Stimulated activated CD4-positive, alpha-beta T cell treated with anti-CD3 and anti-CD28 coated beads, Interleukin-1b, Interleukin-23, amount 100 ng/mL, for 24 hours (primary cell): ENCODE results near the gene DPH2.
A peak's percentile ranks its signal among the peaks of the same experiment; 100 is the strongest.

Experiments used
- DNase-seq, 4 experiments: peaks; one replicate each; pipeline ENCODE4 v3.0.0-alpha.2; 2020; ENCODE audit warnings: low read depth in 4 of 4, low spot score in 1 of 4

Gene DPH2

DNA sequence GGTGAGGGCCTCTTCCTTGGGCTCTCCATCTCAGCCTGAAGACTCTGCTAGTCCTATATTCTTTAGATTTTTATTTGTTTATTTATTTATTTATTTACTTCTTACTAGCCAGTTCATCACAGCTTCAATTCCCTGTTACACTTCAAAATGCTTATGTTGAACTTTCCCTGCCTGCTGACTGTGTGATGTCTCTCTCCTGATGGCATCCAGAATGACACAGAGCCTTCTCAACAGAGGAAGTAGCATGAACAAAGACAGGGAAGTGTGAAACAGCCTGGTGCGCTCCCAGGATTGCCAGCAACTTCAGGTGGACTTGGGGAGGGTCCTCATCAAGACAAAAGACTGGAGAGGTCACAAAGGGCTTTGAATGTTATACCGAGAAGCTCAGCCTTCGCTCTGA, 27.4 kb upstream of the DPH2 start:
- DNase-seq: no peak

DNA sequence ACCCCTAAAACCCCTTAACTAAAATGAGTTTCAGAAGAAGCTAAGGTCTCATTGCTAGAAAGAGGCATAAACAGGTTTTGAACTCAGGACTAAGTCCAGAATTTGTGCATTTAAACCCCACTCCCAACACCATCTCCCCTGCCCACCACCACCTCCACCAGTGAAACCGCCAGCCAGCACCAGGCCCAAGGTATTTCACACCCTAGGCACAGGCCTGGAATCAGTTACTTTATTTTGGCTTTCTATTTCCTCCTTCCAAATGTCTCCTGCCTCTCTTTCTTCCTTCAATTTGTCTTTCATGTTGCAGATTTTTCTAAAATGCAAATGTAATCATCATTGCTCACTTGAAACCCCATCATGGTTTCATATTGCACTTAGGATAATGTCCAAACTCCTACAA, 24.9 kb upstream of the DPH2 start:
- no peak for DNase-seq

DNA sequence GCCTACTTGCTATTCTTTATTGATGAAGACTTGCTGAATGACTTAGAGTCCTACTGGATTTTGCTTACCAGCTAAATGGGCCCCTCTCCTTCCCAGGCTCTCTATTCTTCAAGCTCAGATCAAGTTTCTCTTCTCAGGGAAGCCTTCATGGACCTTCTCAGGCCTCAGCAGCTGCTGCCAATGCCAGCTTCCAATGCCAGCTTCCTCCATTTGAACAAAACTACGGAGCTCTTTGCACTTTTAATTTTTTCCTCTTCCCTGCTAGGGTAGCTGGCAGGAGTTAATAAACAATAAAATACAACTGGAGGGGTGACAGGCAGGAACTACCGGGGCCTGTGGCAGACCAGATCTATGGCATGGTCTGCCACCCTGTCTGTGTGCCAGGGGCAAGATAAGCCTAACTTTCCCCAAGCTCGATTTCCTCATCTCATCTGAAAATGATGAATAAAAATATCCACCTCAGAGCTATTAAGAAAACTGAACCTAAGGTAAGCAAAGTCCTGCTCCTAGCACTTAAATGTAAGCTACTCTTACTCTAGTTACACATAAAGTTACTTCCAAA, 24.1 kb upstream of the DPH2 start:
- no peak for DNase-seq

DNA sequence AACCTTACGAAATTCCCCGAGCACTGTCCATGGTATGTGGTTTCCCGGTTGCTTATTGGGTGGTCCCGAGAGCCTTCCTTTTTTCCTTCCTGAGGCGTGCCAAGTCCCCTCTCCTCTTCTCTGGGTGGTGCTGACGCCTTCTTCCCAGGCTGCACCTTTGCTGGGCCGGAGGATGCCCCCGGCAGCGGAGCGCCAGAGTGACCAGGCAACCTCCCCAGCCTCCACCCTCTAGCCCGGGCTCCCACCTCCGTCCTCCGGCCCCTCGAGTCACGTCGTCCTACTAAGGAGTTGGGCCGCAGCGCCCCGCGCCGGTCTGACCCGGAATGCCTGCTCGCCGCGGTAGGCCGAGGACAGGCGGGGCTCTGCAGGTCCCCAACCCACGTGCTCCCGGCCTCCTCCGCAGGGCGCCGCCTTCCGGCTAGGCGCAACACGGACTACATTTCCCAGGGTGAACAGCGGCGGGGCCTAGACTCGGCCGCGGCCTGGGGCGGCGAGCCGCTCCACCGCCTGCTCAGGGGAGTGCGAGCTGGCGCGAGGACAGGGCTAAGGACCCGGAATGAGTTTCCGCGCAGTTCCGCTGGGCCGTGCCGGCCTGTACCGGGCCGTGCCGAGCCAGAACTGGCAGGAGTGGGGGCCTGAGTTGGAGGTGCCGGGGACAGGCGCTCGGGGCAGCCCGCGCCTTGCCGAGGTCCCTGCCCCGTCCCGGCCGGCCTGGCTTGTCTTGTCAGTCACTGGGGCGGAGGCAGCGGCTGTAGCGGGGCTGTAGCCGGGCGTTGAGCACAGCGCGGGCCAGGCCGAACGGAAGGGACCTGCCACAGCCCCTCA, 23.4 kb upstream of the DPH2 start, which contains the start of gene IPO13:
Gene IPO13, plus strand, starts transcription at position 715 of the 825 bp plus-strand sequence. CDS start 651 bp downstream, outside the sequence.
- DNase-seq: peak; percentile 89 to 93 (median 90)

DNA sequence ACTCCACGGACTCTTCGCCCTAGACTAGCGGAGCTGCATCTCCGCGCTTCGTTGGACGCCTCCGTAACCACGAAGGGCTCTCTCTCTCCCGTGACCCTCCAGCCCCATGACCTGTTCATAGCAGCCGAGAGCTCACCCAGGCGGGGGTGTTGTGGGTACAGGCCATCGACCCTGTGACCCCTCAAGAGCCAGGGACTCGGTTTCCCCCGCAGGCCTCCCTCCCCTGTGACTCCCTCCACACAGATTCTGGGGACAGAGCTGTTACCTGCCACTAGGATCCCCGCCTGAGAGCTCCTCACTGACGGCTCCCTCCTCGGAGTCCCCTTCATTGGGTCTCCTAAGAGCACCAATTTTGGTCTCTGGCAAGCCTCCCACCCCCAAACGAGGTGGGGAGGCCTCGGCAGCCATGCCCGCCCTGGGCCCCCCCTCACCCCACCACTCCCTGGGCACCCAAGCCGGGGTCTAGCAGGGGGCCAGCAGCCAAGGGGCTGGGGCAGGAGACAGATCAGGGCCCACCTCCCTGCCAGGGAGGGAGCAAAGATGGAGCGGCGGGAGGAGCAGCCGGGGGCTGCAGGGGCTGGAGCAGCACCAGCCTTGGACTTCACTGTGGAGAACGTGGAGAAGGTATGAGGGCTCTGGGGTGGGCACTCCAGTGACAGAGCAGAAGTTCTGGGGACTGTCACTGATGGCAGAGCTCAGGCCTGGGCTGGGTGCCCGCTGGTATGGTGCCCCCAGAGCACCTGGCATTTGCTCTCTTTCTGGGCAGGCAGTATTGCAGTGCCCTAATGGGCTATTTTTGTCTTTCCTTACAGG, 22.5 kb upstream of the DPH2 start:
- DNase-seq: no peak

DNA sequence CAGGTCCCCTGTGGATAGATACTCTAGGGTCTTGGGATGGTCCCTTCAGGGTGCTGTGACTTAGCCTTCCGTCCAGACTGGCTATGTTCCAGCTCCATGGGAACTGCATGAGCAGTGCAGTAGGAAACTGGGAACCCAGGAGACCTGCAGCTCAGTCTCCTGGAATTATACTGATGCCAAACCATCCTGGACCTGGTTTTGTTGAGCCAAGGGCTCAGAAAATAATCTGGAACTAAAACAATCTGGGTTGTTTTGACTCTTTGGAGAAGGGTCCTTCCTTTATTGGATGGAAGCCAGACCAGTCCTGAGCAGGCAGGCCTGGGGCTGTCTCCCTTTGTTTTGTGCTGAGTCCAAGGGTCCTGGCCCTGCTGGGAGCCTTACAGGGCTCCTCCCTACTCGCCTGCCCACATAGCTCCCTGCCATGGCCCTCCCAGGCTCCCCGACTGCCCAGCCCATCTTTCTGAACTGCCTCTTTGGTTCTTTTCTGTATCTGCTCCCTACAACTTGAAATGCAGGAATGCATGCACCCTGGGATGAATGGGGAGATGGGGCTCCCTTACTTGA, 21.9 kb upstream of the DPH2 start:
- no peak for DNase-seq

DNA sequence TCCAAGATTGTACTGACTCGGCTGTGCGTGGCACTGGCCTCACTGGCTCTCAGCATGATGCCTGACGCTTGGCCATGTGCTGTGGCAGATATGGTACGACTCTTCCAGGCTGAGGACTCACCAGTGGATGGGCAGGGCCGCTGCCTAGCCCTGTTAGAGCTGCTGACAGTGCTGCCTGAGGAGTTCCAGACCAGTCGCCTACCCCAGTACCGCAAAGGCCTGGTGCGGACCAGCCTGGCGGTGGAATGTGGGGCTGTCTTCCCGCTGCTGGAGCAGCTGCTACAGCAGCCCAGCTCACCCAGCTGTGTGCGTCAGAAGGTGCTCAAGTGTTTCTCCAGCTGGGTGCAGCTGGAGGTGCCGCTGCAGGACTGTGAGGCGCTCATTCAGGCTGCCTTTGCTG, 20.1 kb upstream of the DPH2 start:
- no peak for DNase-seq

DNA sequence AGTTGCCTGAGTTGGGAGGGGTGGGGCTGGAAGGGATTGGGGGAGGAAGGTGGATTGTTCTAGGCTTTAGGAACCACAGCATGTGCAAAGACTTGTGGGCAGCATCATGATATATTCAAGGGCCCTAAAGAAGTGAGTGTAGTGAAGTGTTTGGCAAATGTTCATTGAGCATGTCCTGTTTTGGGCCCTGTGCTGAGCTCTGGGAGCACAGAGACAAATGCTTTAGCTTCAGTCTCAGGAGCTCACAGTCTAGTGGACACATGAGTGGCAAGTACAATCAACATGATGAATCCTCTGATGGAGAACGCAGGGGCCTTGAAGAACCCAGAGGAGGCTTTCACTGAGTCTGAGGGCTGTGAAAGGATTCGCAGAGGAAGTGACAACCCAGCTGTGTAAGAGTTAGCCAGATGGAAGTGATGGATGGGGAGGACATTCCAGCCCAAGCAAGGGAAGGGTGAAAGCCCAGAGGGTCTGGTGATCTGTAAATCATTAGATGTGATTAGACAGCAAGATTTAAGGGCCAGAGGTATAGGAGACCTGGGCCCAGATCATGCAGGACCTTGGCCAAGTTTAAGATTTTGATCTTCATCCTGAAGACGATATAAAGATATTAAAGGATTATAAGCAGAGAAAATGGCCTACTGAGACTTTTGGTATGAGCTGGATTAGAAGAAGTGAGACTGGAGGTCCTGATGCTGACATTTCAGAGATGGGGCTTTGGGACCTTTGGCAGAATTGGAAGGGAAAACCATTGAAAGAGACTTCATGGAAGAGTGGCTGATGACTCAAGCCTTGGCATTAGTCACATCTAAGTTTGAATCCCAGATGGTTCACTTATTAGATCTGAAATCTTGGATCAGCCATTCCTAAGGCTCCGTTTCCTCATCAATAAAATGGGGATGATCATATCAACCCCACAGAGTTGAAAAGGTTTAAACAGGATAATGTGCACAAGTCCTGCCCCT, 18.5 kb upstream of the DPH2 start:
- no peak for DNase-seq

DNA sequence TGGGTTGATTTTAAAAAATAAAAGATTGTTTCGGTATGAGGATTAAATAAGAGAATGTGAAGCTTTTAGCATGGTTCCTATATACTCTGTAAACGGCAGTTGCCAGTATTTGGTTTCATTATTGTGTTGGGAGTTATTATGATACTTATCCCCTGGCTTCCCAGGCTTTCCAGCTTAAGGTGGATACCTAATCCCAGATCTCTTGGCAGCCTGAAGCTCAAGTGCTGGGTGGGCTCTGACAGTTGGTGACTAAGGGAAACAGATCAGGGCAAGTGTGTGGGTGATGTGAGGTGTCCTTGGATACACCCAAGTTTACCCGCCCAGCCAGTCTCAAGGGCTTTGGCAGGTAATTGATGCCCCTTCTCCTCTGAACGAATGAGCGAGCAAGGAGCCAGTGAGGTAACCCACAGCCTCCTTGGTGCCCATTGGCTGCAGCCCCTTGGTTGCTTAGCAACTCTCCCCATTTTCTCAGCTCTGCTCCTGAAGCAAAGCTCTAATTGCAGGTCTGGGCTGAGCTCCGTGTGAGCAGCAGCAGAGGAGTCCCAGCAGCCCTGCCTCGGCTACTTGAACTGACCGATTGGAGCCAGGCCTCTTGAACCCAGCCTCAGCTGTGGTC, 17.0 kb upstream of the DPH2 start:
- DNase-seq: no peak

DNA sequence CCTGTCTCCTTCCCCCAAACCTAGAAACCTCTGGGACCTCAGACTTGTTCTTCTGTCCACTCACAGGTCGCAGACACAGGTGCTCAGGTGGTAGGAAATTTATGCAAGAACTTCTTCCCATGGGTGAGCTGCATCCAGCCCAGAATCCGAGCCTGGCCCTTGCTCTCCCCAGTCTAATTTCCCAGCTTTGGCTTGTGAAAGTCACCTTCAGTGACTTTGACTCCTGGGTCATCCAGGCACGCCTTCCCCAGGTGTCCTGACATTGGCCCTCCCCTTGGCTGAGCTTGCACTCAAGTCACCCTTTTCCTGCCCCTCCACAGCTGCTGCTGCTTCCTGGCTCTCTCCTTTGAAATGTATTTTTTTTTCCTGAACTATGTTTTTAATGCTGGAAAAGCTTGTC, 16.4 kb upstream of the DPH2 start:
- no peak for DNase-seq

DNA sequence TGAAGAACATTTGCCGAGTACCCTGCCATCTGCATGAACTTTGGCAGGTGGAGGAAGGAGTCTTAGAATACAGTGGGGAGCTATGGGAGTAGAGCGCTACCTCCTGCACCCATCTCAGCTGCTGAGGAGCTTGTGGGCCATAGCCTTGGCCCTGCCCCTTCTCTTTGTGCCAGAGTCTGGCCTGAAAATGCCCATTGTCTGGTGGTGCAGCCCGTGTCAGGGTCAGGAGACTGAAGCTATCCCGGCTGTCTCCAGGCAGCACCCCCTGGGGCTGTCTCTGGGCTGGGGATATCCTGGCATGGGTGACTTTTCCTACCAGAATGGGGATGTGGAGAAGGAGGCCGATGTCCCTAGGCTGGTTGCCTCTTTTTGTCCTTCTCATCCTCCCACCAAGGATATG, 15.8 kb upstream of the DPH2 start:
- DNase-seq: no peak

DNA sequence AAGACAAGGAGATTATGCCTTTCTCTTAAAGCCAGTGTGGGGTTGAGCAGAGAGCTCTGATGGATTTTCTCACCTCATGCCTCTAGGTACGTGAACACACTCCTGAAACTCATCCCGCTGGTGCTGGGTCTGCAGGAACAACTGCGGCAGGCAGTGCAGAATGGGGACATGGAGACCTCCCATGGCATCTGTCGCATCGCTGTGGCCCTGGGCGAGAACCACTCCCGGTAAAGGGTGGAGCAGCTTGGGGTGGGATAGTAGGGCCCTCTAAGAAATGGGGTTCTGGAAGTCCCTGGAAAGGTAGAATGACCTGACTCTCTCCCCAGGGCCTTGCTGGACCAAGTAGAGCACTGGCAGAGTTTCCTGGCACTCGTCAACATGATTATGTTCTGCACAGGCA, 13.6 kb upstream of the DPH2 start:
- no peak for DNase-seq

DNA sequence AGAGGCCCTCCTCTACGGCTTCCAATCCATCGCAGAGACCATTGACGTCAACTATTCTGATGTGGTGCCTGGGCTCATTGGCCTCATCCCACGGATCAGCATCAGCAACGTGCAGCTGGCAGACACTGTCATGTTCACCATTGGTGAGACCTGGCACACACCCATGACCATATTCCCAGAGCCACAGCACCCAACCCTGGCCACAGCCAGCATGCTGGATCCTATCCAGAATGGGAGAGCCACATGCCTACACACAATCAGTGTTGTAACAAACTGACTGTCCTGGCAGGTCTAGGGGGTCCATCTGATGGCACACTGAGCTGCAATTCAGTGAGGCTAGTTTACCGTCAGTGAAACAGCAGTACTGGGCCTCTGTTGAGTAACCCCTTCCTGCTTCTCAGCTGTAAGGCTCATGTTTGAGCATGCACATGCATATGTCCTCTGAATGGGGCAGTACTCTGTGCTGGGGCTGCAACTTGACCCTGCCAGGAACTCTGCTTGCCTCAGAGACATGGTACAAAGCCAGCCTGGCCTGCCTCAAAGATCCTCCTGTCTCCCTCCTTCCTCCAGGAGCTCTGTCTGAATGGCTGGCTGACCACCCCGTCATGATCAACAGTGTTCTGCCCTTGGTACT, 12.3 kb upstream of the DPH2 start:
- no peak for DNase-seq

DNA sequence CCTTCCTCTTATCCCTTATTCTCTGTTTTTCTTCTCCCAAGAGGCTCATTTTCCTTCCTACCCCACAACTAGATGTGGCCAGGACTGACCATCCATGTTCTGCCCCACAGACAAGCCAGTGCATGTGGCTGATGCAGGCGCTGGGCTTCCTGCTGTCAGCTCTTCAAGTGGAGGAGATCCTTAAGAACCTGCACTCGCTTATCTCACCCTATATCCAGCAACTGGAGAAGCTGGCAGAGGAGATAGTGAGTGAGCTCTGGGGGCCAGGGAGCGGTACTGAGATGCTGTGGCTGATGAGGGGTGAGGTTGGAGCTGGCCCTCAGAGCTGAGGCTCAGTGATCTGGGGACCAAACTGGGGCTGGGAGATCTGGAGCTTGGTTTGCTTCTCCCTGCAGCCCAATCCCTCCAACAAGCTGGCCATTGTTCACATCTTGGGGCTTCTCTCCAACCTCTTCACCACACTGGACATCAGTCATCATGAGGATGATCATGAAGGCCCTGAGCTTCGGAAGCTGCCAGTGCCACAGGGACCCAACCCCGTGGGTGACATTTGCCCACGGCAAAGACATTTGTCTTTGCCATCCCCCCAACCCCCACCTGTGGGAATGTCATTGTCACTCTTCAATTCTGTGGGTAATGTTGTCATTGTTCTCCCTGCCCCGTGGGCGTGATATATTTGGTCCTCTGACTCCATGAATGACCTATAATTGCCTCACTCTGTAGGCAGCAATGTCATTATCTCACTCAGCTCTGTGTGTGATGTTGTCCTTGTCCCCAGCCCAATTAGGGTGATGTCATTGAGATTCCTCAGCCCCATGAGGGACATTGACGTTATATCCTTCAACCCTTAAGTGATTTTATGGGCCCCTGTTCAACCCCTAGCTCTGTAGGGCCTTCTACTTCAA, 11.2 kb upstream of the DPH2 start:
- DNase-seq: no peak

DNA sequence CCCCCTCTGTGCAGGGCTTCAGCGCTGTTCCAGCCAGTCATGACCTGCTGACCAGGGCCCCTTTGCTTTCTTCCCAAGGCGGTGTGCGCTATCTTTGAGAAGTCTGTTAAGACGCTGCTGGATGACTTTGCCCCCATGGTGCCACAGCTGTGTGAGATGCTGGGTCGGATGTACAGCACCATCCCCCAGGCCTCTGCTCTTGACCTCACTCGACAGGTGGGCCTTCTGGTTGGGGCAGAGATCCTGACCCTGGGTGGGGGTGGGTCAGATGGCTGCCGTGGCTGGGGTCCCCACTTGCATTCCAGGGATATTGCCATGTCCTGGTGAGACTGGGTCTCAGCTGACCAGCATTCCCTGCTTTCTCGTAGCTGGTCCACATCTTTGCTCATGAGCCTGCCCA, 9.0 kb upstream of the DPH2 start:
- DNase-seq: no peak

DNA sequence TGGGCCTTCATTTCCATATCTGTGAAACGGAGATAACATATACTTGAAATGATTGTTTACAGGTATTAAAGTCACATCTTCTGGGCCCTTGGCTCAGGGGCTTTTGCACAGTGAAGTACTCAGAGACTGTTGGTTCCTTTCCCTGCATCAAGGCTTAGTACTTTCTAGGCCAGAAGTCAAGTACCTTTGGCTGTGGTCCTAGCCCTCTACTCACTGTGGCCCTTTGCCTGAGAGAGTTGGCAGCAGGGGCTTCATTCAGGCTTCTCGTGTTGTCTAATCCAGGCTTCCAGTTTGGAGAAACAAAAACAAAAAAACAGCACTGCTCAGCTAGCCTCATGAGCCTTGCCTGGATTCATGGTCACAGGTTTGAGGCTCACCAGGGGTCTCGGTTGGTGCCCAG, 8.1 kb upstream of the DPH2 start:
- no peak for DNase-seq

DNA sequence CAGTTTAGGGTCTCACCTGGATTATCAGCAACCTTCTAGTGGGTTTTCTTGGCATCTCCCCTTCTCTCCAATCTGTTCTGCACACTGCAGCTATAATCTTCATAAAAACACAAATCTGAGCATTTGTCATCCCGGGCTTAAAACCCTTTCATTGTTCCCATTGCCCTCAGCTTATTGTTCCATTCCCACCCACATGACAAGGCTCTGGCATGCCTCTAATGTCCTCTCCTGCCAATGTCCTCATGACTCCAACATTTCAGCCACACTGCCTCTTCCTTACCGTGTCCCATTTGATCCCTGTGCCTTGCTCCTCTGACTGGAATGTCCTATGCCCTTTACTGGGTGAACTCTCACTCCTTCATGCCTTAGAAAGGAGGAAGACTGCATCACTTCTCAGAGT, 7.5 kb upstream of the DPH2 start:
- no peak for DNase-seq

DNA sequence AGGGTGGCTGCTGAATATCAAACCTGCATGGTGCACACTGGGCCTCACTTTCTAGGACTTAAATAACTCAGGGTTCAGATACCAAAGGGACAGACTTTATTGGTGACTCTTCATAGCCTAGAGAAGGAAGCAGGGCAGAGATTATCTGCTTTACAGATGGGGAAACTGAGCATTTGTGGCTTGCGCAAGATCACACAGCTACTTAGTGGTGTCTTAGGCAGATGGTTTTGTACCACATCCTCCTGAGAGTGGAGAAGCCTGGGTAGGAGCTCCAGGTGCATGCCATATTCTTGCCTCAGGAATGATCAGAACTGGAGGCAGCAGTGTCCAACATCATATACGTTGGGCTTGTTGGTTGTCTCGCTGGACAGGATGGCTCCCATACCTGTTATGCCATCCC, 6.8 kb upstream of the DPH2 start:
- DNase-seq: no peak

DNA sequence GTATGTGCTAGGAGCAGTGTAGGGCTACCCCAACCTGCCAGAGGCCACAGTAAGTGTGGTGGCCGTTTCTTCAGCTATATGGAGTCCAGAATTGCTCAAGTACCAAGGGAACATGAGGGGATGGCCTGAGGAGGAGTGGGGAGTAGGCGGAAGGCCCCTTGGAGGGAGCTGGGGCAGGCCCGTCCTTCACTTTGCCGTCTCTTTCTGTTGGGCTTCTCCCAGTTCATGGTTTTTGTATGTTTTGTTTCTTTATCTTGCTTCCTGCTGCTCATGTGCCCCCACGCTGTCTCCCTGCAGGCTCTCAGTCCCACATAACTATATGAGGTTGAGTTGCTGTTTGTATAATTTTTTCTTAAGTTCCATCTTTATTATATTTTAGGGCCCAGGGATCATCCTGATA, 5.9 kb upstream of the DPH2 start:
- no peak for DNase-seq
